RWPE2 (cell line): ENCODE data around the gene ADORA1.

Source experiments
- ATAC-seq: fragments of 200-7000 bp; cut with Tn5 transposase; 3 replicates; pipeline ENCODE4 v1.9.1; 2021; ENCODE audit warnings: low read depth
- DNase-seq: peaks from one replicate; pipeline ENCODE4 v3.0.0-alpha.2; 2020; ENCODE audit warnings: low spot score
- H3K27ac ChIP-seq: fragments of 450-650 bp; 2 replicates; pipeline ENCODE4 v1.5.1; 2017; ENCODE audit warnings: mild to moderate bottlenecking; ENCODE audit not compliant: poor library complexity, severe bottlenecking
- H3K27me3 ChIP-seq: fragments of 250-450 bp; sonication (Bioruptor Pico); 2 replicates; pipeline ENCODE4 v1.5.1; 2021; ENCODE audit warnings: mild to moderate bottlenecking, moderate library complexity; ENCODE audit not compliant: insufficient read depth, poor library complexity, severe bottlenecking
- H3K36me3 ChIP-seq: fragments of 250-450 bp; sonication (Bioruptor Pico); 2 replicates; pipeline ENCODE4 v1.5.1; 2020; ENCODE audit warnings: low read depth, mild to moderate bottlenecking, moderate library complexity
- H3K4me1 ChIP-seq: fragments of 250-450 bp; sonication (Bioruptor Pico); 2 replicates; pipeline ENCODE4 v1.5.1; 2021; ENCODE audit warnings: mild to moderate bottlenecking, moderate library complexity; ENCODE audit not compliant: insufficient read depth, poor library complexity, severe bottlenecking
- H3K4me3 ChIP-seq: fragments of 250-450 bp; sonication (Bioruptor Pico); 2 replicates; pipeline ENCODE4 v1.5.1; 2021; ENCODE audit warnings: mild to moderate bottlenecking, moderate library complexity; ENCODE audit not compliant: severe bottlenecking
- H3K9me3 ChIP-seq: fragments of 250-450 bp; sonication (Bioruptor Pico); 2 replicates; pipeline ENCODE4 v1.5.1; 2021; ENCODE audit warnings: mild to moderate bottlenecking, moderate library complexity; ENCODE audit not compliant: severe bottlenecking
- CTCF ChIP-seq: fragments of 450-650 bp; IDR thresholded peaks from one replicate; pipeline ENCODE4 v1.5.1; 2017; ENCODE audit warnings: mild to moderate bottlenecking, moderate library complexity; ENCODE audit not compliant: poor library complexity, severe bottlenecking

Gene ADORA1

GRCh38 chr1:203081465-203082230 lies 45.9 kb upstream of the ADORA1 start:
- no peak overlapping the region for H3K27ac ChIP-seq
- no peaks in the 10 kb centered on the region for H3K4me1 ChIP-seq
- no peaks in the 10 kb centered on the region for H3K27me3 ChIP-seq
- no peaks in the 10 kb centered on the region for H3K9me3 ChIP-seq
- TF ChIP-seq CTCF: no peak
- no peaks in the 10 kb centered on the region for H3K36me3 ChIP-seq
- ATAC-seq (no peak), DNase-seq (no peak)
- H3K4me3 ChIP-seq: no peak overlapping the region

- no peaks in the 10 kb centered on the region for H3K4me1 ChIP-seq
- TF ChIP-seq CTCF: no peak
- no peak overlapping the region for H3K27ac ChIP-seq
- DNase-seq (no peak), ATAC-seq (no peak)
- H3K4me3 ChIP-seq: no peak overlapping the region
- H3K27me3 ChIP-seq: no peaks in the 10 kb centered on the region
- H3K9me3 ChIP-seq: no peaks in the 10 kb centered on the region
- H3K36me3 ChIP-seq: no peaks in the 10 kb centered on the region
These were observed 45.4 kb upstream of the ADORA1 start for GRCh38 chr1:203082231-203082505.

- DNase-seq (no peak), ATAC-seq (no peak)
- Histone ChIP-seq H3K9me3 (no peaks in the 10 kb centered on the region), H3K36me3 (no peaks in the 10 kb centered on the region), H3K4me3 (no peak overlapping the region), H3K27me3 (no peaks in the 10 kb centered on the region), H3K27ac (no peak overlapping the region), H3K4me1 (no peaks in the 10 kb centered on the region)
- no peak for TF ChIP-seq CTCF
These were observed 44.7 kb upstream of the ADORA1 start for GRCh38 chr1:203082571-203083462.

- ATAC-seq (no peak), DNase-seq (no peak)
- no peaks in the 10 kb centered on the region for H3K27me3 ChIP-seq
- H3K9me3 ChIP-seq: no peaks in the 10 kb centered on the region
- no peak overlapping the region for H3K27ac ChIP-seq
- no peak overlapping the region for H3K4me3 ChIP-seq
- no peaks in the 10 kb centered on the region for H3K36me3 ChIP-seq
- no peak for TF ChIP-seq CTCF
- H3K4me1 ChIP-seq: no peaks in the 10 kb centered on the region
These were observed 44.0 kb upstream of the ADORA1 start for GRCh38 chr1:203083463-203083921.
